ENCODE measurements around the gene PALD1. TPM values are rescaled to one million over a fixed set of nuclear protein-coding genes. Genes with fewer than 3 reads are reported as not detected.

PALD1 gene
- total and polyA plus RNA-seq, 8 donors: 2.2 to 15.1 (median 3.9) TPM

GRCh38 chr10:70532554-70533188 is 54.1 kb downstream of the PALD1 start:
- WGBS, 2 donors: 81 to 85% methylated on average over 17 of the region's 17 CpGs
- intact Hi-C loops (cut with DNase I): no loop called here
- H3K27me3 ChIP-seq: no peaks in the 10 kb centered on the region
- DNase-seq (peak in 1 of 6 donors; percentile 47), FAIRE-seq (no peak), ATAC-seq (no peak)
- no peak overlapping the region for H3K4me3 ChIP-seq
- no peaks in the 10 kb centered on the region for H3K4me1 ChIP-seq
- no peak overlapping the region for H3K27ac ChIP-seq
- no peaks in the 10 kb centered on the region for H3K36me3 ChIP-seq
- H3K9me3 ChIP-seq: no peaks in the 10 kb centered on the region
- TF ChIP-seq CTCF (IDR thresholded peaks at IDR 0.05): no peak

- H3K4me3 ChIP-seq: no peak overlapping the region
- H3K27me3 ChIP-seq: no peaks in the 10 kb centered on the region
- no peaks in the 10 kb centered on the region for H3K9me3 ChIP-seq
- no peak for TF ChIP-seq CTCF (IDR thresholded peaks at IDR 0.05)
- no peaks in the 10 kb centered on the region for H3K4me1 ChIP-seq
- WGBS, 2 donors: 85 to 88% methylated on average over 5 of the region's 5 CpGs
- intact Hi-C loops (cut with DNase I): no loop called here
- ATAC-seq (no peak), DNase-seq (no peak), FAIRE-seq (no peak)
- no peaks in the 10 kb centered on the region for H3K36me3 ChIP-seq
- H3K27ac ChIP-seq: no peak overlapping the region
Measured at GRCh38 chr10:70533189-70533558, 54.6 kb downstream of the PALD1 start.

- no peaks in the 10 kb centered on the region for H3K27me3 ChIP-seq
- no peak for ATAC-seq
- no peaks in the 10 kb centered on the region for H3K36me3 ChIP-seq
- intact Hi-C loops (cut with DNase I): no loop called here
- WGBS, 2 donors: 74 to 86% methylated on average over 9 to 10 of the region's 10 CpGs
- no peaks in the 10 kb centered on the region for H3K9me3 ChIP-seq
- FAIRE-seq: no peak
- peak in 1 of 6 donors; percentile 29 for DNase-seq
- no peaks in the 10 kb centered on the region for H3K4me1 ChIP-seq
- TF ChIP-seq CTCF (IDR thresholded peaks at IDR 0.05): no peak
- no peak overlapping the region for H3K27ac ChIP-seq
- no peak overlapping the region for H3K4me3 ChIP-seq
Measured at GRCh38 chr10:70534281-70534680, 55.7 kb downstream of the PALD1 start.

- DNase-seq (no peak), ATAC-seq (no peak), FAIRE-seq (no peak)
- no peak for TF ChIP-seq CTCF (IDR thresholded peaks at IDR 0.05)
- no peaks in the 10 kb centered on the region for H3K9me3 ChIP-seq
- no peaks in the 10 kb centered on the region for H3K4me1 ChIP-seq
- no peak overlapping the region for H3K27ac ChIP-seq
- H3K27me3 ChIP-seq: no peaks in the 10 kb centered on the region
- intact Hi-C loops (cut with DNase I): loop anchor here in 1 of 3 donors (5.0 kb wide), 1 partner anchor 73 kb away; no protein-coding TSS in a partner anchor
- WGBS, 2 donors: 95 to 97% methylated on average over 2 of the region's 2 CpGs
- no peak overlapping the region for H3K4me3 ChIP-seq
- H3K36me3 ChIP-seq: no peaks in the 10 kb centered on the region
Measured at GRCh38 chr10:70535001-70535400, 56.4 kb downstream of the PALD1 start.

- intact Hi-C loops (cut with DNase I): loop anchor here in 1 of 3 donors (5.0 kb wide), 1 partner anchor 73 kb away; no protein-coding TSS in a partner anchor
- 79 to 83% methylated on average over 5 of the region's 5 CpGs for WGBS, 2 donors
- H3K4me3 ChIP-seq: no peak overlapping the region
- H3K27me3 ChIP-seq: no peaks in the 10 kb centered on the region
- no peaks in the 10 kb centered on the region for H3K36me3 ChIP-seq
- DNase-seq (no peak), ATAC-seq (no peak), FAIRE-seq (no peak)
- H3K27ac ChIP-seq: no peak overlapping the region
- H3K9me3 ChIP-seq: no peaks in the 10 kb centered on the region
- no peaks in the 10 kb centered on the region for H3K4me1 ChIP-seq
- no peak for TF ChIP-seq CTCF (IDR thresholded peaks at IDR 0.05)
Measured at GRCh38 chr10:70535451-70535850, 56.9 kb downstream of the PALD1 start.
